ENCODE data around the gene ZBTB8A. TPM values are rescaled to one million over a fixed set of nuclear protein-coding genes. Genes with fewer than 3 reads are reported as not detected.

Gene ZBTB8A
- polyA plus RNA-seq, 1 of the 3 experiments (the other 2 are of a cell fraction), result 1.3 TPM

DNA sequence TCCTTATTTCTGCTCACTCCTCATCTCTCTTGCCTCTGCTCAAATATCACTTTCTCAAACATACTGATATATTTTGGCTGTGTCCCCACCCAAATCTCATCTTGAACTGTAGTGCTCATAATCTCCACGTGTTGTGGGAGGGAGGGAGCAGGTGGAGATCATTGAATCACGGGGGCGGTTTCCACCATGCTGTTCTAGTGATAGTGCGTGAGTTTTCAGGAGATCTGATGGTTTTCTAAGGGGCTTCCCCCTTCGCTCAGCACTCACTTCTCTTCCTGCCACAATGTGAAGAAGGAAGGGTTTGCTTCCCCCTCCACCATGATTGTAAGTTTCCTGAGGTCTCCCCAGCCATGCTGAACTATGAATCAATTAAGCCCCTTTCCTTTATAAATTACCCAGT is 84.5 kb downstream of the ZBTB8A start:
- Histone ChIP-seq H3K79me2 (ENCODE audit: insufficient read depth) (peaks cover 2% of the 10 kb centered on the region; the same call in 1 of the 2 replicates), H3K36me3 (replicated peaks in 1 of 2; ENCODE audit: control insufficient read depth in 1 of 2, insufficient read depth in 2 of 2, low read length in 1 of 2) (peaks cover 9 to 47% of the 10 kb centered on the region in 2 experiments), H3K27ac (ENCODE audit: low read depth in 2 of 2, low read length in 1 of 2) (no peak overlapping the region), H2AFZ (ENCODE audit: low read depth) (no peak overlapping the region), H3K4me1 (ENCODE audit: control insufficient read depth in 1 of 2, insufficient read depth in 2 of 2, low read depth in 1 of 2, low read length in 1 of 2) (no peaks in the 10 kb centered on the region), H4K20me1 (ENCODE audit: insufficient read depth) (no peaks in the 10 kb centered on the region), H3K27me3 (ENCODE audit: insufficient read depth) (no peaks in the 10 kb centered on the region), H3K9me3 (no peaks in the 10 kb centered on the region), H3K9ac (no peak overlapping the region), H3K9me2 (no peaks in the 10 kb centered on the region), H3K4me3 (ENCODE audit: low read depth in 2 of 2, low read length in 1 of 2) (no peak overlapping the region), H3F3A (replicated peaks; ENCODE audit: insufficient read depth) (no peaks in the 10 kb centered on the region), H3K4me2 (no peak overlapping the region)
- no peak for DNase-seq
- 94% methylated on average over 5 of the region's 5 CpGs for WGBS (ENCODE audit: low lambda C conversion rate)
- TF ChIP-seq ELF1 (IDR thresholded peaks at IDR 0.05) (no peak), SIN3A (IDR thresholded peaks at IDR 0.05; ENCODE audit: borderline replicate concordance, low read depth, low read length) (no peak), NRF1 (IDR thresholded peaks at IDR 0.05; ENCODE audit: low read depth, low read length) (no peak), CHD2 (IDR thresholded peaks at IDR 0.05; ENCODE audit: low read length, partially characterized antibody) (no peak), JUND (IDR thresholded peaks at IDR 0.05) (no peak), TAF1 (IDR thresholded peaks at IDR 0.05; ENCODE audit: borderline replicate concordance, low read depth, low read length) (no peak)
- TF ChIP-seq, protein P1, sequence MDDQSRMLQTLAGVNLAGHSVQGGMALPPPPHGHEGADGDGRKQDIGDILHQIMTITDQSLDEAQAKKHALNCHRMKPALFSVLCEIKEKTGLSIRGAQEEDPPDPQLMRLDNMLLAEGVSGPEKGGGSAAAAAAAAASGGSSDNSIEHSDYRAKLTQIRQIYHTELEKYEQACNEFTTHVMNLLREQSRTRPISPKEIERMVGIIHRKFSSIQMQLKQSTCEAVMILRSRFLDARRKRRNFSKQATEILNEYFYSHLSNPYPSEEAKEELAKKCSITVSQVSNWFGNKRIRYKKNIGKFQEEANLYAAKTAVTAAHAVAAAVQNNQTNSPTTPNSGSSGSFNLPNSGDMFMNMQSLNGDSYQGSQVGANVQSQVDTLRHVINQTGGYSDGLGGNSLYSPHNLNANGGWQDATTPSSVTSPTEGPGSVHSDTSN (IDR thresholded peaks at IDR 0.05), result no peak
- TF ChIP-seq, protein P2, sequence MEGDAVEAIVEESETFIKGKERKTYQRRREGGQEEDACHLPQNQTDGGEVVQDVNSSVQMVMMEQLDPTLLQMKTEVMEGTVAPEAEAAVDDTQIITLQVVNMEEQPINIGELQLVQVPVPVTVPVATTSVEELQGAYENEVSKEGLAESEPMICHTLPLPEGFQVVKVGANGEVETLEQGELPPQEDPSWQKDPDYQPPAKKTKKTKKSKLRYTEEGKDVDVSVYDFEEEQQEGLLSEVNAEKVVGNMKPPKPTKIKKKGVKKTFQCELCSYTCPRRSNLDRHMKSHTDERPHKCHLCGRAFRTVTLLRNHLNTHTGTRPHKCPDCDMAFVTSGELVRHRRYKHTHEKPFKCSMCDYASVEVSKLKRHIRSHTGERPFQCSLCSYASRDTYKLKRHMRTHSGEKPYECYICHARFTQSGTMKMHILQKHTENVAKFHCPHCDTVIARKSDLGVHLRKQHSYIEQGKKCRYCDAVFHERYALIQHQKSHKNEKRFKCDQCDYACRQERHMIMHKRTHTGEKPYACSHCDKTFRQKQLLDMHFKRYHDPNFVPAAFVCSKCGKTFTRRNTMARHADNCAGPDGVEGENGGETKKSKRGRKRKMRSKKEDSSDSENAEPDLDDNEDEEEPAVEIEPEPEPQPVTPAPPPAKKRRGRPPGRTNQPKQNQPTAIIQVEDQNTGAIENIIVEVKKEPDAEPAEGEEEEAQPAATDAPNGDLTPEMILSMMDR (IDR thresholded peaks at IDR 0.05), result no peak
- TF ChIP-seq, protein P3, sequence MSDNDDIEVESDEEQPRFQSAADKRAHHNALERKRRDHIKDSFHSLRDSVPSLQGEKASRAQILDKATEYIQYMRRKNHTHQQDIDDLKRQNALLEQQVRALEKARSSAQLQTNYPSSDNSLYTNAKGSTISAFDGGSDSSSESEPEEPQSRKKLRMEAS (IDR thresholded peaks at IDR 0.05; ENCODE audit: low read depth), result no peak
- ChIA-PET POLR2A (no interaction called here), CTCF (interaction anchor here (1.9 kb wide), 1 partner anchor 11 kb away, joined by 4 read pairs; no protein-coding TSS in a partner anchor)

DNA sequence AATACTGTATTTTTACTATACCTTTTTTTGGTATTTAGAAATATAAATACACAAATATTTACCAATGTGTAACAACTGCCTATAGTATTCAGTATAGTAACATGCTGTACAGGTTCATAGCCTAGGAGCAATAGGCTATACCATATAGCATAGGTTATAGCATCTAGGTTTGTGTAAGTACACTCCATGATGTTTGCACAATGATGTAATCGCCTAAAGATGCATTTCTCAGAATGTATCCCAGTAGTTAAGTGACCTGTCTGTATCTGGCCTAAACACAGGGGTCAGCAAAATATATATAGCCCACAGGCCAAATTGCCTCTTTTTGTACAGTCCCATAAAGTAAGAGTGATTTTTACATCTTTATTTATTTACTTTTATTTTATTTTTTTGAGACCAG is 86.9 kb downstream of the ZBTB8A start:
- Histone ChIP-seq H3K27ac (ENCODE audit: low read depth in 2 of 2, low read length in 1 of 2) (no peak overlapping the region), H3K79me2 (ENCODE audit: insufficient read depth) (peaks cover 8% of the 10 kb centered on the region; the same call in 1 of the 2 replicates), H3K4me3 (ENCODE audit: low read depth in 2 of 2, low read length in 1 of 2) (no peak overlapping the region), H4K20me1 (ENCODE audit: insufficient read depth) (no peaks in the 10 kb centered on the region), H3F3A (replicated peaks; ENCODE audit: insufficient read depth) (no peaks in the 10 kb centered on the region), H3K9me3 (no peaks in the 10 kb centered on the region), H3K27me3 (ENCODE audit: insufficient read depth) (no peaks in the 10 kb centered on the region), H3K9me2 (no peaks in the 10 kb centered on the region), H3K36me3 (replicated peaks in 1 of 2; ENCODE audit: control insufficient read depth in 1 of 2, insufficient read depth in 2 of 2, low read length in 1 of 2) (peaks cover 9 to 42% of the 10 kb centered on the region in 2 experiments), H2AFZ (ENCODE audit: low read depth) (no peak overlapping the region), H3K4me2 (no peak overlapping the region), H3K9ac (no peak overlapping the region), H3K4me1 (ENCODE audit: control insufficient read depth in 1 of 2, insufficient read depth in 2 of 2, low read depth in 1 of 2, low read length in 1 of 2) (no peaks in the 10 kb centered on the region)
- no peak for TF ChIP-seq NRF1 (IDR thresholded peaks at IDR 0.05; ENCODE audit: low read depth, low read length)
- no peak for TF ChIP-seq SIN3A (IDR thresholded peaks at IDR 0.05; ENCODE audit: borderline replicate concordance, low read depth, low read length)
- no peak for TF ChIP-seq GABPA (IDR thresholded peaks at IDR 0.05; ENCODE audit: low read depth)
- TF ChIP-seq CHD2 (IDR thresholded peaks at IDR 0.05; ENCODE audit: low read length, partially characterized antibody), result no peak
- ChIA-PET POLR2A (interaction anchor here (1.6 kb wide), 1 partner anchor 13 kb away, joined by 3 read pairs; no protein-coding TSS in a partner anchor), CTCF (no interaction called here)
- DNase-seq, result no peak
- 94% methylated on average over 1 of the region's 1 CpG for WGBS (ENCODE audit: low lambda C conversion rate)

All from SK-N-SH (cell line).